NCI-H1105 (cell line): ENCODE results near the gene HS2ST1.

Experiments
- DNase-seq: peaks from one replicate; lab custom pipeline; 2025; lab: John Stamatoyannopoulos, UW

The HS2ST1 gene

GRCh38 chr1:87141556-87141955, 227.1 kb downstream of the HS2ST1 start:
- no peak for DNase-seq

- no peak for DNase-seq
Measured at GRCh38 chr1:87143413-87144135, 229.1 kb downstream of the HS2ST1 start.

- no peak for DNase-seq
Measured at GRCh38 chr1:87144316-87144895, 230.0 kb downstream of the HS2ST1 start.

- no peak for DNase-seq
Measured at GRCh38 chr1:87144981-87145380, 230.5 kb downstream of the HS2ST1 start.

- DNase-seq, result no peak
Measured at GRCh38 chr1:87146538-87146937, 232.1 kb downstream of the HS2ST1 start.

GRCh38 chr1:87146986-87147385, 232.6 kb downstream of the HS2ST1 start:
- DNase-seq, result no peak

- DNase-seq, result no peak
Measured at GRCh38 chr1:87147851-87148250, 233.4 kb downstream of the HS2ST1 start.

GRCh38 chr1:87148661-87149060, 234.2 kb downstream of the HS2ST1 start:
- no peak for DNase-seq

- no peak for DNase-seq
Measured at GRCh38 chr1:87149241-87150041, 235.0 kb downstream of the HS2ST1 start.

GRCh38 chr1:87150143-87150542, 235.7 kb downstream of the HS2ST1 start:
- no peak for DNase-seq

- DNase-seq, result no peak
Measured at GRCh38 chr1:87151500-87152421, 237.3 kb downstream of the HS2ST1 start.

GRCh38 chr1:87154384-87154783, 239.9 kb downstream of the HS2ST1 start:
- peak; percentile 7 for DNase-seq

- DNase-seq, result peak; percentile 47
Measured at GRCh38 chr1:87155170-87155569, 240.7 kb downstream of the HS2ST1 start.

- DNase-seq, result no peak
Measured at GRCh38 chr1:87155648-87156047, 241.2 kb downstream of the HS2ST1 start.

GRCh38 chr1:87156124-87156523, 241.7 kb downstream of the HS2ST1 start:
- no peak for DNase-seq

- DNase-seq, result no peak
Measured at GRCh38 chr1:87159378-87159915, 245.0 kb downstream of the HS2ST1 start.
